Upper lobe of left lung (tissue), 4 donors: ENCODE data around the gene WDR81.

Experiments
- CTCF ChIP-seq, 6 experiments: fragments of 450-650 bp in 4 of 6; fragments of 200-600 bp in 2 of 6; sonication (generic) in 2 of 6; IDR thresholded peaks; one replicate each; pipeline ENCODE4 v1.5.1; 2016 to 2019; ENCODE audit warnings: antibody characterized with exemption in 6 of 6
- POLR2AphosphoS5 ChIP-seq, 2 donors: sonication (generic); formaldehyde crosslinking; IDR thresholded peaks; one replicate each; pipeline ENCODE4 v1.5.1; 2017; ENCODE audit warnings: antibody characterized with exemption in 2 of 2

- TF ChIP-seq CTCF (IDR thresholded peaks at IDR 0.05) (no peak), POLR2AphosphoS5 (IDR thresholded peaks at IDR 0.05) (no peak)
Observed at GRCh38 chr17:1754430-1755112, 30.1 kb downstream of the WDR81 start.
